PC-9 (cell line): Measurements from ENCODE around the gene GOLIM4. TPM values are rescaled to one million over a fixed set of nuclear protein-coding genes. Genes with fewer than 3 reads are reported as not detected.

Experiments used
- BruUV-seq: library from RNA; stranded (reverse); fragments of 400-500 nt; replicated peaks from 2 replicates; lab custom pipeline; 2021; lab: Mats Ljungman, UMichigan
- CTCF ChIA-PET: fragments of 300-600 bp; sonication (Branson Sonifier 250); formaldehyde crosslinking; loops from one replicate; lab custom pipeline; 2022; ENCODE audit warnings: antibody characterized with exemption; lab: Charles Lee
- POLR2A ChIA-PET: fragments of 300-600 bp; sonication (Branson Sonifier 250); formaldehyde crosslinking; loops from one replicate; lab custom pipeline; 2022; ENCODE audit warnings: antibody characterized with exemption; ENCODE audit not compliant: unreplicated experiment; lab: Charles Lee
- DNase-seq, 2 experiments: peaks; one replicate each; pipeline versions ENCODE4 v3.0.0 to v3.0.0-alpha.2; 2015 to 2022; ENCODE audit warnings: mixed read lengths in 1 of 2
- H2AFZ ChIP-seq: fragments of 200-600 bp; sonication (generic); 2 replicates; pipeline ENCODE4 v1.8.1; 2017; ENCODE audit warnings: antibody characterized with exemption
- H3F3A ChIP-seq: fragments of 200-600 bp; sonication (generic); 2 replicates; pipeline ENCODE4 v1.8.1; 2017; ENCODE audit warnings: antibody characterized with exemption, mild to moderate bottlenecking, low read depth; ENCODE audit not compliant: insufficient read depth
- H3K27ac ChIP-seq: fragments of 200-600 bp; sonication (generic); 2 replicates; pipeline ENCODE4 v1.6.1; 2016; ENCODE audit warnings: mixed run types
- H3K27me3 ChIP-seq: fragments of 200-600 bp; sonication (generic); 2 replicates; pipeline ENCODE4 v1.6.1; 2016; ENCODE audit warnings: low read depth, mixed run types; ENCODE audit not compliant: insufficient read depth
- H3K36me3 ChIP-seq: fragments of 200-600 bp; sonication (generic); 2 replicates; pipeline ENCODE4 v1.6.1; 2016; ENCODE audit warnings: low read depth, mixed run types
- H3K4me1 ChIP-seq: fragments of 200-600 bp; sonication (generic); replicated peaks from 2 replicates; pipeline ENCODE4 v1.6.1; 2016; ENCODE audit warnings: mixed run types; ENCODE audit not compliant: insufficient read depth
- H3K4me2 ChIP-seq: fragments of 200-600 bp; sonication (generic); 2 replicates; pipeline ENCODE4 v1.6.1; 2017; ENCODE audit warnings: mixed run types
- H3K4me3 ChIP-seq: fragments of 200-600 bp; sonication (generic); 2 replicates; pipeline ENCODE4 v1.6.1; 2016; ENCODE audit warnings: mixed run types
- H3K79me2 ChIP-seq: fragments of 200-600 bp; sonication (generic); 2 replicates; pipeline ENCODE4 v1.6.1; 2017; ENCODE audit warnings: low read depth, mixed run types
- H3K9me2 ChIP-seq: fragments of 200-600 bp; sonication (generic); 2 replicates; pipeline ENCODE4 v1.8.1; 2017; ENCODE audit warnings: mild to moderate bottlenecking; ENCODE audit not compliant: insufficient read depth
- H3K9me3 ChIP-seq: fragments of 200-600 bp; sonication (generic); 2 replicates; pipeline ENCODE4 v1.8.1; 2016; ENCODE audit warnings: low read depth; ENCODE audit not compliant: insufficient read depth
- H4K20me1 ChIP-seq: fragments of 200-600 bp; sonication (generic); 2 replicates; pipeline ENCODE4 v1.8.1; 2017; ENCODE audit not compliant: insufficient read depth
- EZH2 ChIP-seq: fragments of 200-600 bp; sonication (generic); IDR thresholded peaks from 2 replicates; pipeline ENCODE4 v1.8.0; 2017; ENCODE audit warnings: antibody characterized with exemption, low read depth
- intact Hi-C: fragments of 100-400 bp; cut with micrococcal nuclease; formaldehyde crosslinking; loops from one replicate; pipeline ENCODE4 v1.10.0; 2022; ENCODE audit not compliant: unreplicated experiment
- total RNA-seq: library from RNA; stranded (reverse); gene quantifications from 2 replicates; pipeline ENCODE4 v1.2.3, GENCODE V29; 2021
- TF ChIP-seq, protein P1 (sequence below): fragments of 200-600 bp; sonication (generic); conservative IDR thresholded peaks from 2 replicates; pipeline ENCODE4 v1.6.1; 2017; ENCODE audit warnings: mixed run types, antibody characterized with exemption, mild to moderate bottlenecking, moderate library complexity

Gene GOLIM4
- total RNA-seq, 1 experiment from 2014 or later, result 17.5 TPM

GRCh38 chr3:168080499-168081170, 15.1 kb downstream of the GOLIM4 start:
- intact Hi-C loops, result no loop called here
- Histone ChIP-seq H3K9me3 (no peaks in the 10 kb centered on the region; the same call in none of the 2 replicates), H3K4me3 (no peak overlapping the region), H3F3A (no peaks in the 10 kb centered on the region), H2AFZ (no peak overlapping the region), H3K36me3 (no peaks in the 10 kb centered on the region), H4K20me1 (no peaks in the 10 kb centered on the region), H3K4me2 (no peak overlapping the region), H3K27me3 (no peaks in the 10 kb centered on the region), H3K4me1 (no peaks in the 10 kb centered on the region), H3K79me2 (no peaks in the 10 kb centered on the region), H3K9me2 (0 out of 2 replicates have a peak, but pooled peaks cover 4% of the 10 kb centered on the region), H3K27ac (no peak overlapping the region)
- ChIA-PET POLR2A (no interaction called here), CTCF (no interaction called here)
- DNase-seq, result no peak
- TF ChIP-seq, protein P1, sequence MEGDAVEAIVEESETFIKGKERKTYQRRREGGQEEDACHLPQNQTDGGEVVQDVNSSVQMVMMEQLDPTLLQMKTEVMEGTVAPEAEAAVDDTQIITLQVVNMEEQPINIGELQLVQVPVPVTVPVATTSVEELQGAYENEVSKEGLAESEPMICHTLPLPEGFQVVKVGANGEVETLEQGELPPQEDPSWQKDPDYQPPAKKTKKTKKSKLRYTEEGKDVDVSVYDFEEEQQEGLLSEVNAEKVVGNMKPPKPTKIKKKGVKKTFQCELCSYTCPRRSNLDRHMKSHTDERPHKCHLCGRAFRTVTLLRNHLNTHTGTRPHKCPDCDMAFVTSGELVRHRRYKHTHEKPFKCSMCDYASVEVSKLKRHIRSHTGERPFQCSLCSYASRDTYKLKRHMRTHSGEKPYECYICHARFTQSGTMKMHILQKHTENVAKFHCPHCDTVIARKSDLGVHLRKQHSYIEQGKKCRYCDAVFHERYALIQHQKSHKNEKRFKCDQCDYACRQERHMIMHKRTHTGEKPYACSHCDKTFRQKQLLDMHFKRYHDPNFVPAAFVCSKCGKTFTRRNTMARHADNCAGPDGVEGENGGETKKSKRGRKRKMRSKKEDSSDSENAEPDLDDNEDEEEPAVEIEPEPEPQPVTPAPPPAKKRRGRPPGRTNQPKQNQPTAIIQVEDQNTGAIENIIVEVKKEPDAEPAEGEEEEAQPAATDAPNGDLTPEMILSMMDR, result no peak
- TF ChIP-seq EZH2, result no peak
- no TSS peak for BruUV-seq

DNA sequence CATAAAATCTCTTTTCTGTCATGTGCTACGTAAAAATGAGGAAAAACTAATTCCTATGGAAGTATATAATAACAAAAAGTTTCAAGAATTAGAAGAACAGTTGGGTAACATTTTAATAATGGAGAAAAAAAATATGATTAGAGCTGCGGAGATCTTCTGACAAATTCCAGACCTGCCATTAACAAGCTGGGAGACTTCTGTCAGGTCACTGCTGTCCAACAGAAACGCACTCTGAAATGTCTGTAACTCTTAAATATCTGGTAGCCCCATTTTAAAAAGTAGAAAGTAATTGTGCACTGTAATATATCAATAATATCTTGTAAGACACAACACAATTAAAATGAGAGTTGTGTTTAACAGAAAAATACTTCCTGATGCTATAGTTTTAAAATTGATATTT, 15.7 kb downstream of the GOLIM4 start:
- no peak overlapping the region for H2AFZ ChIP-seq
- TF ChIP-seq EZH2, result no peak
- no TSS peak for BruUV-seq
- H3K9me2 ChIP-seq, result 0 out of 2 replicates have a peak, but pooled peaks cover 4% of the 10 kb centered on the region
- ChIA-PET POLR2A (no interaction called here), CTCF (no interaction called here)
- H3K36me3 ChIP-seq, result no peaks in the 10 kb centered on the region
- H3K4me2 ChIP-seq, result no peak overlapping the region
- H4K20me1 ChIP-seq, result no peaks in the 10 kb centered on the region
- no peak for DNase-seq
- H3K4me1 ChIP-seq, result no peaks in the 10 kb centered on the region
- no peaks in the 10 kb centered on the region; the same call in none of the 2 replicates for H3K9me3 ChIP-seq
- H3K27me3 ChIP-seq, result no peaks in the 10 kb centered on the region
- intact Hi-C loops, result no loop called here
- no peak overlapping the region for H3K4me3 ChIP-seq
- no peaks in the 10 kb centered on the region for H3K79me2 ChIP-seq
- no peak overlapping the region for H3K27ac ChIP-seq
- no peaks in the 10 kb centered on the region for H3F3A ChIP-seq

DNA sequence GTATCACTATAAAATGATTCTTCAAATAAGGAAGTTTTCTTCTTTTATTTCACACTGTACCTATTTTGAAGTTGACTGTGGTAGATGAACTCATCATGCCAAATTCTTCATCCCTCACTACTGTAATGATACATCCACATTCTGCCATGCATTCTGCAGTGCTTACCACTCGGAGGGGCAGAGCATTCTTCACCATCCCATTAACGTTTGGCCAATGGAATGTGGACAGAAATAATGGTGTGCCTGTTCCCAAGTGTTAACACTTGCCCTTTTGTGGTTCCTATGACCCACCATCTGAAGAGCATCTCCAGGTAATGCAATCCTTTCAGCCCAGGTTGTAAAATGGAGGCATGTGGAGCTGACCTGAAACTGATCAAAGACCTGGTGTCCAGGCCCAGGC, 18.6 kb downstream of the GOLIM4 start:
- no TSS peak for BruUV-seq
- Histone ChIP-seq H3K36me3 (no peaks in the 10 kb centered on the region), H3K4me3 (no peak overlapping the region), H3K79me2 (no peaks in the 10 kb centered on the region), H2AFZ (no peak overlapping the region), H3K9me3 (no peaks in the 10 kb centered on the region; the same call in 1 of the 2 replicates), H3K27ac (no peak overlapping the region), H3K4me1 (peaks cover under 1% of the 10 kb centered on the region), H3K4me2 (no peak overlapping the region), H3K27me3 (no peaks in the 10 kb centered on the region), H3F3A (0 out of 2 replicates have a peak, but pooled peaks cover 2% of the 10 kb centered on the region), H4K20me1 (no peaks in the 10 kb centered on the region), H3K9me2 (0 out of 2 replicates have a peak, but pooled peaks cover 4% of the 10 kb centered on the region)
- CTCF ChIA-PET, result no interaction called here
- POLR2A ChIA-PET, result no interaction called here
- TF ChIP-seq, protein P1, result no peak
- no peak for TF ChIP-seq EZH2
- no peak for DNase-seq
- intact Hi-C loops, result no loop called here
